Lower leg skin (tissue), 3 donors: ENCODE data around the gene GGA2.

Experiments used
- CTCF ChIP-seq, 3 donors: fragments of 450-650 bp; IDR thresholded peaks; one replicate each; pipeline ENCODE4 v1.5.1; 2016; ENCODE audit warnings: antibody characterized with exemption in 3 of 3, mild to moderate bottlenecking in 3 of 3, moderate library complexity in 2 of 3
- POLR2A ChIP-seq, 2 donors: fragments of 450-650 bp; IDR thresholded peaks; one replicate each; pipeline ENCODE4 v1.6.1; 2016 to 2017; ENCODE audit warnings: antibody characterized with exemption in 2 of 2, mild to moderate bottlenecking in 1 of 2, moderate library complexity in 1 of 2

- TF ChIP-seq CTCF (IDR thresholded peaks at IDR 0.05): no peak
- TF ChIP-seq POLR2A (IDR thresholded peaks at IDR 0.05): no peak
Measured at GRCh38 chr16:23538919-23539278, 28.6 kb upstream of the GGA2 start.
